HEK293T (cell line): ENCODE data around the gene SOCS2.

Source experiments
- ARNT ChIP-seq: fragments of 450-650 bp; IDR thresholded peaks from 2 replicates; pipeline ENCODE4 v1.6.1; 2017; ENCODE audit warnings: mild to moderate bottlenecking
- BHLHE40 ChIP-seq: fragments of 450-650 bp; IDR thresholded peaks from 2 replicates; pipeline ENCODE4 v1.6.1; 2016; ENCODE audit warnings: mild to moderate bottlenecking, moderate library complexity, borderline replicate concordance
- CTBP1 ChIP-seq: fragments of 450-650 bp; IDR thresholded peaks from 2 replicates; pipeline ENCODE4 v1.6.1; 2016; ENCODE audit warnings: borderline replicate concordance
- FOXA1 ChIP-seq: fragments of 450-650 bp; IDR thresholded peaks from 2 replicates; pipeline ENCODE4 v1.6.1; 2016; ENCODE audit warnings: mild to moderate bottlenecking
- FOXK2 ChIP-seq: fragments of 450-650 bp; IDR thresholded peaks from 2 replicates; pipeline ENCODE4 v1.6.1; 2016; ENCODE audit warnings: mild to moderate bottlenecking
- SP1 ChIP-seq: fragments of 450-650 bp; IDR thresholded peaks from 2 replicates; pipeline ENCODE4 v1.6.1; 2017
- SUZ12 ChIP-seq: fragments of 450-650 bp; IDR thresholded peaks from 2 replicates; pipeline ENCODE4 v1.6.1; 2016; ENCODE audit warnings: mild to moderate bottlenecking
- TARDBP ChIP-seq: fragments of 450-650 bp; IDR thresholded peaks from 2 replicates; pipeline ENCODE4 v1.6.1; 2016

DNA sequence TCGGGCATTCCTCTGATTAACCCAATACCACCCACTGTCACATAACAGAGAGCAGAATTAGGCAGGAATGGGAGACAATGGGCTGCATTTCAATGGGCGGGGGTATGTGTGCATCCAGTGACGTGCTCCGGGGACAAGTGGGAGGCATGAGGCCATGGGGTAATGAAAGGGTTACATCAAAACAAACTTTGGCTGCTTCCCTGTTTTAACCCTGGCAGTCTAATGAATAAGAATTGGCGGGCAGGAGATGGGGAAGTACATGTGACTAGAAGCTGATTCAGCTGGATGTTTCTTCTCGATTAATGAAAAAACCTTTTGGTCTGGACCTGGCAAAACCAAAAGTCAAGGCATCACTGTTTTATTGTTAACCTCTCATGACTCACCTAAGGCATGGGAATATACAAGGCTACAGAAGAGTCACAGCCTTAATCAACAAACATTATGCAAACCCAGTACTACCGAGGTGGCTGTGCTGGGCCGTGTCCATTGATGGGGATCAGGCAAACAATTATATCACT lies 44.2 kb downstream of the SOCS2 start:
- TF ChIP-seq SP1 (no peak), FOXA1 (no peak), CTBP1 (no peak), ARNT (no peak), SUZ12 (no peak), BHLHE40 (no peak), TARDBP (no peak), FOXK2 (no peak)
